ENCODE results near the gene PCDHA2. TPM values are rescaled to one million over a fixed set of nuclear protein-coding genes. Genes with fewer than 3 reads are reported as not detected.
"Not testable (repeated sequence)": the region's sequence is repeated elsewhere in the genome, so short reads cannot be mapped to it uniquely, and the experiment has no call there.

Gene PCDHA2
- total RNA-seq: not detected

DNA sequence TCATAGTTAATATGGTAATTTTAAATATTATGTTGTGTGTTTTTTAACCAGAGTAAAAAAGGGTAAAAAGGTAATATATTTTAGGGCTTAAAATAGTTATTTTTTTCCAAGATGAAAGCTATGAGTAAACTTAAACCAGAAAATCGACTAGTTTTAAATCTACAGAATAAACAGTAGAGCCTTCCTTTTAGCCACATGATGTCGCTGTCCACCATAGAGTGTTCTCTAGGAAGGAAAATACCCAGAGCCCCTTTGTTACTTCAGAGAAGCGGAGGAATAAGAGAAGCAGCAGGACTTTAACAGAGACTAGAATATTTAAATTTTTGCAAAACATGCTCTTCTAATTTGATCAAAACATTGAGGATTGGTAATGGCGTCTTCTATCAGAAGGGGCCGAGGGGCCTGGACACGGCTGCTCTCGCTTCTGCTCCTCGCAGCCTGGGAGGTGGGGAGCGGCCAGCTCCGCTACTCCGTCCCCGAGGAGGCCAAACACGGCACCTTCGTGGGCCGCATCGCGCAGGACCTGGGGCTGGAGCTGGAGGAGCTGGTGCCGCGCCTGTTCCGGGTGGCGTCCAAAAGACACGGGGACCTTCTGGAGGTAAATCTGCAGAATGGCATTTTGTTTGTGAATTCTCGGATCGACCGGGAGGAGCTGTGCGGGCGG is at the start of gene PCDHA2:
Gene PCDHA2, plus strand, starts transcription at position 258 of the 664 bp plus-strand sequence.
- H3K36me3 Mint-ChIP-seq (ENCODE audit: low read depth): peaks cover 19% of the 10 kb centered on the region
- intact Hi-C loops (cut with DNase I, micrococcal nuclease): loop anchor here (5.0 to 10.0 kb wide), 3 partner anchors 38 to 578 kb away; partner anchors contain the start of genes PCDHA7 (in 1 of the 2), PCDHGA5 (in 1 of the 2), PCDHGA6 (in 1 of the 2) and PCDHGB3 (in 1 of the 2)
- ATAC-seq (no peak), DNase-seq (no peak)
- H3K27ac Mint-ChIP-seq: no peak within 1 kb of the TSS
- no peak within 1 kb of the TSS for H3K4me3 Mint-ChIP-seq
- peaks cover 31% of the 10 kb centered on the region for H3K9me3 Mint-ChIP-seq (ENCODE audit: low read depth)
- POLR2A ChIA-PET: no interaction called here
- CTCF ChIA-PET: interaction anchor here (1.3 kb wide), 1 partner anchor 31 kb away, joined by 3 read pairs; no protein-coding TSS in a partner anchor
- no peaks in the 10 kb centered on the region for H3K4me1 Mint-ChIP-seq
- H3K27me3 Mint-ChIP-seq: peaks cover 28% of the 10 kb centered on the region

DNA sequence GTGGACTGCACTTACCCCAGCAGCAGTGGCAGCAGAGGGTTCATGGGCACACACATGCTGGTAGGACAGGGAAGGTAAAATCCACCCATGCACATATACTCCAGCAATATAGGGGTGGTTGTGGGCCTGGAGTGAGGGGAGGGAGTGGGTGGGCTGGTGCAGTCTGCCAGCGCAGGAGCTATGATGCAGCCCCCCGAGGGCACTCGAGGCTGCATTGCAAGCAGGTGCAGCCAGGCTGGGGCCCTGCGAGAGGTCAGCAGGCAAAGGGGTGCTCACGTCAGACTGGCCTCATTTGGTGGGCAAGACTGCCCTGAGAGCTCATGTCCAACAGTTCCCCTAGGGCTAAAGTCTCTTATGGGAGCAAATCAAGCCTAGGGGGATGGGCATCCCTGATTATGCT is 41.1 kb upstream of the PCDHA2 start:
- peaks cover 63% of the 10 kb centered on the region for H3K9me3 Mint-ChIP-seq (ENCODE audit: low read depth)

DNA sequence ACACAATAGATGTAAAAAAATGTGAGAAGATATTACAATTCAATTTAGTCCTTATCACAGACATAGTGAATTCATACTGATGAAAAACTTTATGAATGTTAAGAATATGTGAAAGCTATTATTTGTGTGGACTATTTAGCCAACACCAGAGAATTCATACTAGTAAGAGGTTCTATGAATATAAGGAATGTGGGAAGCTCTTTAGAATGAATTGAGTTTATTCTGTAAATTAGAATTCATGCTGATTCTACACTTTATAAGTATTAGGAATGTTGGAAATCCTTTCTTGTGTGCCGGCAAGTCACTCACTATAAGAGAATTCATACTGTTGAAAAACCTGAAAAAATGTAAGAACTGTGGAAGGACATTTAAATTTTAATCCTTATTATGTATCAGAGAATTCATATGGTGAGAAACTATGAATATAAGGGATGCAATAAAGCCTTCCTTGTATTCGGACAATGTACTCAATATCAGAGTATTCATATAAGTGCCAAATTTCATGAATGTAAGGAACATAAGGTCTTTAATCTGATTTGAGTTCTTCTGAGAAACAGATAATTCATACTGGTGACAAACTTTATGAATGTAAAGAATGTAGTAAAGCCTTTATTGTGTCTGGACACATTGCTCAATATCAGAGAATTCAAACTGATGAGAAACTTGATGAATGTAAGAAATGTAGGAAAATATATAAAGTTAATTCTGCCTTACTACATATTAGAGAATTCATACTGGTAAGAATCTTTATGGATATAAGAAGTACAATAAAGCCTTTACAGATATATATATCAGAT is 30.3 kb upstream of the PCDHA2 start:
- ChIA-PET POLR2A (no interaction called here), CTCF (no interaction called here)
- H3K36me3 Mint-ChIP-seq (ENCODE audit: low read depth): peaks cover 27% of the 10 kb centered on the region
- H3K27me3 Mint-ChIP-seq: no peaks in the 10 kb centered on the region
- H3K4me3 Mint-ChIP-seq: no peak overlapping the region
- peaks cover 62% of the 10 kb centered on the region for H3K9me3 Mint-ChIP-seq (ENCODE audit: low read depth)
- ATAC-seq: no peak
- no peak overlapping the region for H3K27ac Mint-ChIP-seq
- intact Hi-C loops (cut with DNase I, micrococcal nuclease): loop anchor here in 1 of 2 experiments (5.0 to 10.0 kb wide), 2 partner anchors 500 to 558 kb away; partner anchors contain the start of gene TAF7
- no peak for DNase-seq
- no peaks in the 10 kb centered on the region for H3K4me1 Mint-ChIP-seq

More for the DNA sequence above, 41.1 kb upstream of the PCDHA2 start:
- H3K4me1 Mint-ChIP-seq: no peaks in the 10 kb centered on the region
- peaks cover 11% of the 10 kb centered on the region for H3K36me3 Mint-ChIP-seq (ENCODE audit: low read depth)
- H3K27me3 Mint-ChIP-seq: no peaks in the 10 kb centered on the region
- DNase-seq: no peak
- POLR2A ChIA-PET: no interaction called here
- H3K4me3 Mint-ChIP-seq: no peak overlapping the region
- CTCF ChIA-PET: no interaction called here
- no peak overlapping the region for H3K27ac Mint-ChIP-seq
- intact Hi-C loops (cut with DNase I, micrococcal nuclease): no loop called here
- ATAC-seq: no peak

DNA sequence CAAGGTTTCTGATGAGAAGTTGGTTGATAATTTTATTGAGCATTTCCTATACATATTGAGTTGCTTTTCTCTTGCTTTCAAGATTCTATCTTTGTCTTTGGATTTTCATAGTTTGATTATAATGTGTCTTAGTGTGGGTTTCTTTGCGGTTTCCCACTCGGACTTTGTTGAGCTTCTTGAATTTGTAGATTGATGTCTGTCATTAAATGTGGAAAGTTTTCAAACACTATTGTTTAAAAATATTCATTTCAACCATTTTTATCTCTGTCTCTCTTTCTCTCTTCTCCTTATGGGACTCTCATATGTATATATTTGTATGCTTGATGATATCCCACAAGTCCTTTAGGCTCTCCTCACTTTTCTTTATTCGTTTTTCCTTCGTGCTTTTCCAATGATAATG is 27.2 kb upstream of the PCDHA2 start:
- ChIA-PET POLR2A (no interaction called here), CTCF (interaction anchor here (0.7 to 0.9 kb wide), 3 partner anchors 12 to 757 kb away, joined by 3 read pairs; partner anchors contain the start of gene PCDHA1)
- Mint-ChIP-seq H3K27me3 (no peaks in the 10 kb centered on the region), H3K4me1 (no peaks in the 10 kb centered on the region), H3K9me3 (ENCODE audit: low read depth) (peaks cover 60% of the 10 kb centered on the region), H3K4me3 (no peak overlapping the region), H3K36me3 (ENCODE audit: low read depth) (peaks cover 22% of the 10 kb centered on the region), H3K27ac (no peak overlapping the region)
- DNase-seq (no peak), ATAC-seq (no peak)
- intact Hi-C loops (cut with DNase I, micrococcal nuclease): loop anchor here in 1 of 2 experiments (10.0 kb wide), 1 partner anchor 497 kb away; no protein-coding TSS in a partner anchor

DNA sequence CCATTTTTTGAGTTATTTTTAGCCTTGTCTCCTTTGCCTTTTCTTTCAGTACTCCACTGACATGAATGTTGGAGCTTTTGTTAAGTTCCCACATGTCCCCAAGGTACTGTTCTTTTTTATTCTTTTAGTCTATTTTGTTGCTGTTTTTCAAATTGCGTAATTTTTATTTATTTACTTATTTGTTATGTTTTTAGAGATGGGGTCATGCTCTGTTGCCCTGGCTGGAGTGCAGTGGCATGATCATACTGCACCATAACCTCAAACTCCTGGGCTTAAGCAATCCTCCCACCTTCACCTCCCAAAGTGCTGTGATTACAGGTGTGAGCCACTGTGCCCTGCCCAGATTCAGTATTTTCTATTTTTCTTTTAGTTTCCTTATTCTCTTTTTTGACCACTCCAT is 14.1 kb upstream of the PCDHA2 start:
- H3K4me1 Mint-ChIP-seq: no peaks in the 10 kb centered on the region
- no peak for DNase-seq
- H3K9me3 Mint-ChIP-seq (ENCODE audit: low read depth): peaks cover 44% of the 10 kb centered on the region
- CTCF ChIA-PET: interaction anchor here (0.8 kb wide), 1 partner anchor 9 kb away, joined by 3 read pairs; no protein-coding TSS in a partner anchor
- intact Hi-C loops (cut with DNase I, micrococcal nuclease): no loop called here
- H3K27ac Mint-ChIP-seq: no peak overlapping the region
- POLR2A ChIA-PET: no interaction called here
- ATAC-seq: no peak
- peaks cover 18% of the 10 kb centered on the region for H3K36me3 Mint-ChIP-seq (ENCODE audit: low read depth)
- H3K4me3 Mint-ChIP-seq: no peak overlapping the region
- H3K27me3 Mint-ChIP-seq: peaks cover 11% of the 10 kb centered on the region

DNA sequence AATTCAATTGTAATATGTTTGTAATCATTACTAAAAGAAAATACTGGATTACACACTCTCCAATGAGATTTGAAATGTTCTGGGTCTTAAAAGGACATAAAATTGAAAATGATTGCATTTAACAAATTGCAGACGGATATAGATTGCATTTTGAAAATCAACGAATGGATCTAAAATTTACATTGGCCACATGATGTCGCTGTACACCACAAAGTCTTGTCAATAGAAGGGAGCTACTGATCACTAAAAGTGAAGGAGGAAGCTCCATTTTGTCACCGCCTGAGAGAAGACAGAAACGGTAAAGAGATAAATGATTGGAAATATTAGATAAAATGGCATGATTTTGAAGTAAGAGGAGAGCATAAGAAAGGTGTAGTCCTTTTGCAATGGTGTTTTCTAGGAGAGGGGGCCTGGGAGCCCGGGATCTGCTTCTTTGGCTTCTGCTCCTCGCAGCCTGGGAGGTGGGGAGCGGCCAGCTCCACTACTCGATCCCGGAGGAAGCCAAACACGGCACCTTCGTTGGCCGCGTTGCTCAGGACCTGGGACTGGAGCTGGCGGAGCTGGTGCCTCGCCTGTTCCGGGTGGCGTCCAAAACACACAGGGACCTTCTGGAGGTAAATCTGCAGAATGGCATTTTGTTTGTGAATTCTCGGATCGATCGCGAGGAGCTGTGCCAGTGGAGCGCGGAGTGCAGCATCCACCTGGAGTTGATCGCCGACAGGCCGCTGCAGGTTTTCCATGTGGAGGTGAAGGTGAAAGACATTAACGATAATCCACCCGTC is 8.6 kb upstream of the PCDHA2 start, which contains the start of gene PCDHA1:
Gene PCDHA1, plus strand, starts transcription at position 236 of the 782 bp plus-strand sequence.
- H3K27me3 Mint-ChIP-seq: peaks cover 33% of the 10 kb centered on the region
- peaks cover 28% of the 10 kb centered on the region for H3K36me3 Mint-ChIP-seq (ENCODE audit: low read depth)
- CTCF ChIA-PET: interaction anchor here (0.5 to 1.4 kb wide), 6 partner anchors 18 to 635 kb away, joined by 3 to 5 read pairs (median 4); partner anchors contain the start of genes PCDHA5 and PCDHGA11
- H3K4me3 Mint-ChIP-seq: no peak within 1 kb of the TSS
- intact Hi-C loops (cut with DNase I, micrococcal nuclease): loop anchor here in 1 of 2 experiments (5.0 kb wide), 2 partner anchors 46 to 256 kb away; partner anchors contain the start of gene PCDHA7
- no peak for ATAC-seq
- H3K27ac Mint-ChIP-seq: no peak within 1 kb of the TSS
- POLR2A ChIA-PET: no interaction called here
- no peak for DNase-seq
- H3K9me3 Mint-ChIP-seq (ENCODE audit: low read depth): peaks cover 37% of the 10 kb centered on the region
- no peaks in the 10 kb centered on the region for H3K4me1 Mint-ChIP-seq

DNA sequence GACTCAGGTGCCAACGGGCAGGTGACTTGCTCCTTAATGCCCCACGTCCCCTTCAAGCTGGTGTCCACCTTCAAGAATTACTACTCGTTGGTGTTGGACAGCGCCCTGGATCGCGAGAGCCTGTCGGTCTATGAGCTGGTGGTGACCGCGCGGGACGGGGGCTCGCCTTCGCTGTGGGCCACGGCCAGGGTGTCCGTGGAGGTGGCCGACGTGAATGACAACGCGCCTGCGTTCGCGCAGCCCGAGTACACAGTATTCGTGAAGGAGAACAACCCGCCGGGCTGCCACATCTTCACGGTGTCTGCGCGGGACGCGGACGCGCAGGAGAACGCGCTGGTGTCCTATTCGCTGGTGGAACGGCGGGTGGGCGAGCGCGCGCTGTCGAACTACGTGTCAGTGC is 7.2 kb upstream of the PCDHA2 start:
- H3K4me1 Mint-ChIP-seq, DNase-seq, POLR2A ChIA-PET, ATAC-seq, H3K27ac Mint-ChIP-seq, H3K4me3 Mint-ChIP-seq: not testable (repeated sequence)
- H3K36me3 Mint-ChIP-seq (ENCODE audit: low read depth): peaks cover 21% of the 10 kb centered on the region
- H3K9me3 Mint-ChIP-seq (ENCODE audit: low read depth): peaks cover 34% of the 10 kb centered on the region
- CTCF ChIA-PET: interaction anchor here (1.4 kb wide), 1 partner anchor 54 kb away, joined by 5 read pairs; no protein-coding TSS in a partner anchor
- peaks cover 33% of the 10 kb centered on the region for H3K27me3 Mint-ChIP-seq
- intact Hi-C loops (cut with DNase I, micrococcal nuclease): loop anchor here in 1 of 2 experiments (5.0 kb wide), 2 partner anchors 45 to 255 kb away; partner anchors contain the start of gene PCDHA7

DNA sequence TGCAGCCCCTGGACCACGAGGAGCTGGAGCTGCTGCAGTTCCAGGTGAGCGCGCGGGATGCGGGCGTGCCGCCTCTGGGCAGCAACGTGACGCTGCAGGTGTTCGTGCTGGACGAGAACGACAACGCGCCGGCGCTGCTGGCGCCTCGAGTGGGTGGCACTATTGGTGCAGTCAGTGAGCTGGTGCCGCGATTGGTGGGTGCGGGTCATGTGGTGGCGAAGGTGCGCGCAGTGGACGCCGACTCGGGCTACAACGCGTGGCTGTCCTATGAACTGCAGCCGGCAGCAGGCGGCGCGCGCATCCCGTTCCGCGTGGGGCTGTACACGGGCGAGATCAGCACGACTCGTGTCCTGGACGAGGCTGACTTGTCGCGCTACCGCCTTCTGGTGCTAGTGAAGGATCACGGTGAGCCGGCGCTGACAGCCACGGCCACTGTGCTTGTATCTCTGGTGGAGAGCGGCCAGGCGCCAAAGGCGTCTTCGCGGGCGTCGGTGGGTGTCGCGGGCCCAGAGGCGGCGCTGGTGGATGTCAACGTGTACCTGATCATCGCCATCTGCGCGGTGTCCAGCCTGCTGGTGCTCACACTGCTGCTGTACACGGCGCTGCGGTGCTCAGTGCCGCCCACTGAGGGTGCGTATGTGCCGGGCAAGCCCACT is 6.7 kb upstream of the PCDHA2 start:
- ATAC-seq, POLR2A ChIA-PET, H3K27ac Mint-ChIP-seq, H3K4me1 Mint-ChIP-seq, DNase-seq, H3K4me3 Mint-ChIP-seq: not testable (repeated sequence)
- CTCF ChIA-PET: interaction anchor here (0.6 kb wide), 1 partner anchor 19 kb away, joined by 3 read pairs; the partner anchor contains the start of gene PCDHA4
- intact Hi-C loops (cut with DNase I, micrococcal nuclease): loop anchor here in 1 of 2 experiments (5.0 kb wide), 2 partner anchors 44 to 254 kb away; partner anchors contain the start of gene PCDHA7
- peaks cover 36% of the 10 kb centered on the region for H3K27me3 Mint-ChIP-seq
- H3K9me3 Mint-ChIP-seq (ENCODE audit: low read depth): peaks cover 33% of the 10 kb centered on the region
- peaks cover 23% of the 10 kb centered on the region for H3K36me3 Mint-ChIP-seq (ENCODE audit: low read depth)

DNA sequence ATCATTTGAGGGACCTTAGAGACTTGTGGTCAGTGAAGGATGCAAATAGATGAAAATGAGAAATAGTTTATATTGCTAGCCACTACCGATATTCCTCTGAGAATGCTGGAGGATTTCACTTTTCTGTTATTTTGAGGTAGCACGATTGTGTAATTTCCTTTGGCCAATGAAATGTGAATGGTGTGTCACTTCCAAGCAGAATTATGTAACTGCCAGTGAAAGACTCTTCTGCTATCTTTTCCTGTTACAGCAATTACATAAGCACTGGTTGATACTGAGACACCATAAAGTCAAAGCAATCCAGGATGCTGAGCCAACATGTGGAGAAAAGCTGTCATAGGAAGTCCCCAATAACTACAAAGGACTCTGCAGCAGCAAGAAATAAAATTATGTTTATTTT is 3.6 kb upstream of the PCDHA2 start:
- no peak overlapping the region for H3K27ac Mint-ChIP-seq
- ChIA-PET POLR2A (no interaction called here), CTCF (no interaction called here)
- no peak overlapping the region for H3K4me3 Mint-ChIP-seq
- peaks cover 41% of the 10 kb centered on the region for H3K27me3 Mint-ChIP-seq
- peaks cover 44% of the 10 kb centered on the region for H3K9me3 Mint-ChIP-seq (ENCODE audit: low read depth)
- intact Hi-C loops (cut with DNase I, micrococcal nuclease): loop anchor here (5.0 to 10.0 kb wide), 3 partner anchors 41 to 581 kb away; partner anchors contain the start of genes PCDHA7 (in 1 of the 2), PCDHGA5 (in 1 of the 2), PCDHGA6 (in 1 of the 2) and PCDHGB3 (in 1 of the 2)
- no peak for ATAC-seq
- H3K36me3 Mint-ChIP-seq (ENCODE audit: low read depth): peaks cover 34% of the 10 kb centered on the region
- H3K4me1 Mint-ChIP-seq: no peaks in the 10 kb centered on the region
- DNase-seq: no peak

DNA sequence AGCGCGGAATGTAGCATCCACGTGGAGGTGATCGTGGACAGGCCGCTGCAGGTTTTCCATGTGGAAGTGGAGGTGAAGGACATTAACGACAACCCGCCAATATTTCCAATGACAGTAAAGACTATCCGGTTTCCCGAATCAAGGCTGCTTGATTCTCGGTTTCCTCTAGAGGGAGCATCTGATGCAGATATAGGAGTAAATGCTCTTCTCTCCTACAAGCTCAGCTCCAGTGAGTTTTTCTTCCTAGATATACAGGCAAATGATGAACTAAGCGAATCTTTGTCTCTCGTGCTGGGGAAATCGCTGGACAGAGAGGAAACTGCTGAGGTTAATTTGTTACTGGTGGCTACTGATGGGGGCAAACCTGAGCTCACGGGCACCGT is 598 bp downstream of the PCDHA2 start:
- Mint-ChIP-seq H3K9me3 (ENCODE audit: low read depth) (peaks cover 34% of the 10 kb centered on the region), H3K4me1 (no peaks in the 10 kb centered on the region), H3K27ac (no peak overlapping the region), H3K27me3 (peaks cover 29% of the 10 kb centered on the region), H3K4me3 (no peak overlapping the region), H3K36me3 (ENCODE audit: low read depth) (peaks cover 20% of the 10 kb centered on the region)
- ATAC-seq: no peak
- CTCF ChIA-PET: no interaction called here
- no peak for DNase-seq
- intact Hi-C loops (cut with DNase I, micrococcal nuclease): loop anchor here in 1 of 2 experiments (10.0 kb wide), 1 partner anchor 570 kb away; the partner anchor contains the start of gene PCDHGA5
- POLR2A ChIA-PET: no interaction called here
